Body of pancreas (tissue), 4 donors: ENCODE data around the gene KPNA4. TPM values are rescaled to one million over a fixed set of nuclear protein-coding genes. Genes with fewer than 3 reads are reported as not detected.
"Not testable (repeated sequence)": the region's sequence is repeated elsewhere in the genome, so short reads cannot be mapped to it uniquely, and the experiment has no call there.

Experiments
- ATAC-seq: fragments of 150-250 bp; one replicate; pipeline ENCODE4 v1.9.1; 2016
- DNase-seq, 4 donors: peaks; one replicate each; pipeline ENCODE4 v3.0.0-alpha.2; 2019
- H3K27ac ChIP-seq, 4 donors: fragments of 200-600 bp; sonication (generic); 1 replicate in 3 of 4; 2 replicates in 1 of 4; pipeline versions ENCODE4 v1.5.1 to v1.6.1; 2016 to 2019; ENCODE audit warnings: mild to moderate bottlenecking in 1 of 4, mixed read lengths in 1 of 4, moderate library complexity in 1 of 4
- H3K27me3 ChIP-seq, 2 donors: fragments of 200-600 bp; sonication (generic); one replicate each; pipeline ENCODE4 v1.6.0; 2016; ENCODE audit warnings: mild to moderate bottlenecking in 1 of 2
- H3K36me3 ChIP-seq, 2 donors: fragments of 200-600 bp; sonication (generic); replicated peaks in 1 of 2; 2 replicates each; pipeline ENCODE4 v1.5.1; 2016; ENCODE audit warnings: low read depth in 2 of 2; ENCODE audit not compliant: insufficient read depth in 1 of 2
- H3K4me1 ChIP-seq: fragments of 200-600 bp; sonication (generic); one replicate; pipeline ENCODE4 v1.6.0; 2016
- H3K4me3 ChIP-seq, 2 donors: fragments of 200-600 bp; sonication (generic); 1 replicate in 1 of 2; 2 replicates in 1 of 2; pipeline ENCODE4 v1.5.1; 2016 to 2019
- H3K9me3 ChIP-seq, 3 donors: fragments of 200-600 bp; sonication (generic); 1 replicate in 2 of 3; 2 replicates in 1 of 3; pipeline ENCODE4 v1.5.1; 2016
- POLR2A ChIP-seq, 3 donors: fragments of 450-650 bp; IDR thresholded peaks; one replicate each; pipeline ENCODE4 v1.6.1; 2016; ENCODE audit warnings: antibody characterized with exemption in 3 of 3, mild to moderate bottlenecking in 2 of 3
- WGBS, 2 donors: methylation state at CpG; one replicate each; pipeline ENCODE4 v1.1.5; 2017; 5-methylcytosine and 5-hydroxymethylcytosine counted together
- intact Hi-C: fragments of 100-400 bp; cut with DNase I; formaldehyde crosslinking; loops from one replicate; pipeline ENCODE4 v1.15.1; 2023
- total RNA-seq, 2 donors: library from RNA; depleted of rRNA; stranded (reverse); fragments of >200 nt; gene quantifications; one replicate each; pipeline ENCODE4 v1.1.0, GENCODE V29; 2016
- TF ChIP-seq, protein P1 (sequence below), 7 experiments: fragments of 450-650 bp in 4 of 7; fragments of 200-600 bp in 3 of 7; sonication (generic) in 3 of 7; IDR thresholded peaks; one replicate each; pipeline ENCODE4 v1.5.1; 2016 to 2019; ENCODE audit warnings: antibody characterized with exemption in 7 of 7

Gene KPNA4
- total RNA-seq, 2 donors from 2014 or later: 9.6 to 14.3 TPM

DNA sequence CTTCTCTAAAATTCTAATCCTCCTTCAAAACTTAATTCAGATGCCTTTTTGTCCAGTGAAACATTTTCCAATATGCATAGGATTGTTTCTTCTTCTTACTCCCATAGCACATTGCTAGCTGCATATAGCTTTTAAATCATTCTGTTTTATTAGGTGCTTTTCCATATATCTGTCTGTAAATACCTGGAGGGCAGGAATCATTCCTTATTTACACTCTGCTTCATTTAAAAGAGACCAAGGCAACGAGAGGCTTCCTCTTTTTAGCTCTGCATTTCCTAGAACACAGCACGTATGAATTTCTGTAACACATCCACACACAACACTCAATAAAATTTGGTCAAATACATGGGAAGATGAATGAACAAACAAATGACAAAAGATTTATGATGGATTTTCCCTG lies 43.5 kb upstream of the KPNA4 start:
- ATAC-seq (no peak), DNase-seq (no peak)
- no peaks in the 10 kb centered on the region for H3K27me3 ChIP-seq
- H3K27ac ChIP-seq: no peak overlapping the region
- no peak for TF ChIP-seq POLR2A (IDR thresholded peaks at IDR 0.05)
- TF ChIP-seq, protein P1, sequence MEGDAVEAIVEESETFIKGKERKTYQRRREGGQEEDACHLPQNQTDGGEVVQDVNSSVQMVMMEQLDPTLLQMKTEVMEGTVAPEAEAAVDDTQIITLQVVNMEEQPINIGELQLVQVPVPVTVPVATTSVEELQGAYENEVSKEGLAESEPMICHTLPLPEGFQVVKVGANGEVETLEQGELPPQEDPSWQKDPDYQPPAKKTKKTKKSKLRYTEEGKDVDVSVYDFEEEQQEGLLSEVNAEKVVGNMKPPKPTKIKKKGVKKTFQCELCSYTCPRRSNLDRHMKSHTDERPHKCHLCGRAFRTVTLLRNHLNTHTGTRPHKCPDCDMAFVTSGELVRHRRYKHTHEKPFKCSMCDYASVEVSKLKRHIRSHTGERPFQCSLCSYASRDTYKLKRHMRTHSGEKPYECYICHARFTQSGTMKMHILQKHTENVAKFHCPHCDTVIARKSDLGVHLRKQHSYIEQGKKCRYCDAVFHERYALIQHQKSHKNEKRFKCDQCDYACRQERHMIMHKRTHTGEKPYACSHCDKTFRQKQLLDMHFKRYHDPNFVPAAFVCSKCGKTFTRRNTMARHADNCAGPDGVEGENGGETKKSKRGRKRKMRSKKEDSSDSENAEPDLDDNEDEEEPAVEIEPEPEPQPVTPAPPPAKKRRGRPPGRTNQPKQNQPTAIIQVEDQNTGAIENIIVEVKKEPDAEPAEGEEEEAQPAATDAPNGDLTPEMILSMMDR (IDR thresholded peaks at IDR 0.05): no peak
- 52 to 54% methylated on average over 2 of the region's 2 CpGs for WGBS, 2 donors
- no peak overlapping the region for H3K4me3 ChIP-seq
- no peaks in the 10 kb centered on the region for H3K36me3 ChIP-seq
- H3K4me1 ChIP-seq: no peaks in the 10 kb centered on the region
- intact Hi-C loops: no loop called here
- no peaks in the 10 kb centered on the region for H3K9me3 ChIP-seq

- H3K4me1 ChIP-seq: no peaks in the 10 kb centered on the region
- ATAC-seq (no peak), DNase-seq (no peak)
- no peak overlapping the region for H3K27ac ChIP-seq
- TF ChIP-seq POLR2A (IDR thresholded peaks at IDR 0.05): no peak
- TF ChIP-seq, protein P1 (IDR thresholded peaks at IDR 0.05): no peak
- WGBS, 2 donors: 68 to 70% methylated on average over 3 of the region's 3 CpGs
- no peaks in the 10 kb centered on the region for H3K27me3 ChIP-seq
- no peak overlapping the region for H3K4me3 ChIP-seq
- intact Hi-C loops: no loop called here
- no peaks in the 10 kb centered on the region for H3K36me3 ChIP-seq
- H3K9me3 ChIP-seq: no peaks in the 10 kb centered on the region
Observed at GRCh38 chr3:160607826-160608225, 42.5 kb upstream of the KPNA4 start.

GRCh38 chr3:160605315-160605714 lies 39.9 kb upstream of the KPNA4 start:
- Histone ChIP-seq H3K27ac (no peak overlapping the region), H3K27me3 (no peaks in the 10 kb centered on the region), H3K36me3 (no peaks in the 10 kb centered on the region), H3K4me3 (no peak overlapping the region), H3K4me1 (peaks cover 2% of the 10 kb centered on the region), H3K9me3 (no peaks in the 10 kb centered on the region)
- TF ChIP-seq, protein P1 (IDR thresholded peaks at IDR 0.05): no peak
- no peak for TF ChIP-seq POLR2A (IDR thresholded peaks at IDR 0.05)
- no peak for ATAC-seq
- no peak for DNase-seq
- intact Hi-C loops: no loop called here

- H3K4me3 ChIP-seq, H3K36me3 ChIP-seq, ATAC-seq, H3K27me3 ChIP-seq, H3K9me3 ChIP-seq, intact Hi-C loops, H3K4me1 ChIP-seq, DNase-seq, H3K27ac ChIP-seq: not testable (repeated sequence)
- 74 to 86% methylated on average over 3 of the region's 3 CpGs for WGBS, 2 donors
Observed at GRCh38 chr3:160603845-160604244, 38.5 kb upstream of the KPNA4 start.

DNA sequence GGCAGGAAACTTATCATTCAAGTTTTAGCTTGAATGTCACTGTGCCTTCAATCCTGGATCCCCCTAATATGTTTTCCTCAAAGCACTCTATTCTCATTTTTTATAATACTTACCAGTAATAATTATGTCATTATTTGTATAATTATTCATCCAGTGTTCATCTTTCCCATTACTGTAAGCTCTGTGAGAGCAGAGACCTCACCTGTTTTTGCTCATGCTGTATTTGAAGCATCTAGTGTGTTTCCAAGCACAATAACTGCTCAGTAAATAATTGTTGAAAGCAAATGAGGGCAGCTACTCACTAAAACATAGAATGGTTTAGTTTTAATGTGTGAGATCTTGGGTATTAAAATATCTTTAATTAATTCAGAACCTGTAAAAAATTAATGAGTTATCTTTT lies 36.9 kb upstream of the KPNA4 start:
- DNase-seq: no peak
- no peak for ATAC-seq
- Histone ChIP-seq H3K4me3 (no peak overlapping the region), H3K27me3 (no peaks in the 10 kb centered on the region), H3K9me3 (no peaks in the 10 kb centered on the region), H3K27ac (no peak overlapping the region), H3K36me3 (no peaks in the 10 kb centered on the region), H3K4me1 (peaks cover 10% of the 10 kb centered on the region)
- TF ChIP-seq POLR2A (IDR thresholded peaks at IDR 0.05): no peak
- TF ChIP-seq, protein P1 (IDR thresholded peaks at IDR 0.05): no peak
- intact Hi-C loops: no loop called here
